PC-9 (cell line): ENCODE results near the gene CIITA.

Experiments
- EZH2 ChIP-seq: fragments of 200-600 bp; sonication (generic); IDR thresholded peaks from 2 replicates; pipeline ENCODE4 v1.8.0; 2017; ENCODE audit warnings: antibody characterized with exemption, low read depth
- TF ChIP-seq, protein P1 (sequence below): fragments of 200-600 bp; sonication (generic); conservative IDR thresholded peaks from 2 replicates; pipeline ENCODE4 v1.6.1; 2017; ENCODE audit warnings: mixed run types, antibody characterized with exemption, mild to moderate bottlenecking, moderate library complexity

DNA sequence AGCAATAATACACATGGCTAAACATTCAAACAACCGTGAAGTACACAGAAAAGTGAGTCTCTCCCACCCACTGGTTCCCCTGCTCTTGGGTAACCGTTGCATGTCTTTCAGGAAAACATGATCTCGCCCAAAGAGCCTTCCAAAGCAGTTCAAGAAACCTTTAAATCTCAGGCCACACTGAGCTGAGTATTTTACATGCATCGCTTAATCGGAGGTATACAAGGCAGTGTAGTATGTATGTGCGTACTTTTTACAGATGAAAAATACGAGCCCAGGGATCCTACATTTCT, 66.0 kb downstream of the CIITA start:
- TF ChIP-seq EZH2, result no peak
- TF ChIP-seq, protein P1, sequence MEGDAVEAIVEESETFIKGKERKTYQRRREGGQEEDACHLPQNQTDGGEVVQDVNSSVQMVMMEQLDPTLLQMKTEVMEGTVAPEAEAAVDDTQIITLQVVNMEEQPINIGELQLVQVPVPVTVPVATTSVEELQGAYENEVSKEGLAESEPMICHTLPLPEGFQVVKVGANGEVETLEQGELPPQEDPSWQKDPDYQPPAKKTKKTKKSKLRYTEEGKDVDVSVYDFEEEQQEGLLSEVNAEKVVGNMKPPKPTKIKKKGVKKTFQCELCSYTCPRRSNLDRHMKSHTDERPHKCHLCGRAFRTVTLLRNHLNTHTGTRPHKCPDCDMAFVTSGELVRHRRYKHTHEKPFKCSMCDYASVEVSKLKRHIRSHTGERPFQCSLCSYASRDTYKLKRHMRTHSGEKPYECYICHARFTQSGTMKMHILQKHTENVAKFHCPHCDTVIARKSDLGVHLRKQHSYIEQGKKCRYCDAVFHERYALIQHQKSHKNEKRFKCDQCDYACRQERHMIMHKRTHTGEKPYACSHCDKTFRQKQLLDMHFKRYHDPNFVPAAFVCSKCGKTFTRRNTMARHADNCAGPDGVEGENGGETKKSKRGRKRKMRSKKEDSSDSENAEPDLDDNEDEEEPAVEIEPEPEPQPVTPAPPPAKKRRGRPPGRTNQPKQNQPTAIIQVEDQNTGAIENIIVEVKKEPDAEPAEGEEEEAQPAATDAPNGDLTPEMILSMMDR, result no peak
